Naive thymus-derived CD8-positive, alpha-beta T cell (primary cell): ENCODE data around the gene CARD6. TPM values are rescaled to one million over a fixed set of nuclear protein-coding genes. Genes with fewer than 3 reads are reported as not detected.
"Not testable (repeated sequence)": the region's sequence is repeated elsewhere in the genome, so short reads cannot be mapped to it uniquely, and the experiment has no call there.

Experiments used
- ATAC-seq, 2 donors: fragments of 150-1000 bp; cut with Tn5 transposase in 1 of 2; sonication (Bioruptor Pico), chemical (Tn5 transposase) in 1 of 2; 1 replicate in 1 of 2; 2 replicates in 1 of 2; pipeline ENCODE4 v1.10.0; 2021; ENCODE audit warnings: mild to moderate bottlenecking in 2 of 2, moderate library complexity in 2 of 2
- POLR2A ChIA-PET: fragments of 350-600 bp; sonication (Branson Sonifier 250); formaldehyde crosslinking; loops from one replicate; lab custom pipeline; 2021; ENCODE audit warnings: antibody characterized with exemption; lab: Charles Lee
- DNase-seq, 10 donors: peaks; one replicate each; pipeline versions ENCODE4 v3.0.0 to v3.0.0-alpha.2; 2020 to 2022
- H3K27ac Mint-ChIP-seq, 10 donors: one replicate each; pipeline ENCODE4 v1.8.0; 2020 to 2022; ENCODE audit warnings: mild to moderate bottlenecking in 10 of 10, mixed read lengths in 10 of 10, moderate library complexity in 4 of 10, inconsistent platforms in 1 of 10
- H3K27me3 Mint-ChIP-seq, 5 donors: one replicate each; pipeline ENCODE4 v1.8.0; 2021 to 2022; ENCODE audit warnings: mixed read lengths in 5 of 5
- H3K36me3 Mint-ChIP-seq, 3 donors: one replicate each; pipeline ENCODE4 v1.8.0; 2020 to 2022; ENCODE audit warnings: mixed read lengths in 3 of 3, mild to moderate bottlenecking in 2 of 3, inconsistent platforms in 1 of 3
- H3K4me1 Mint-ChIP-seq, 4 donors: one replicate each; pipeline ENCODE4 v1.8.0; 2021 to 2022; ENCODE audit warnings: mixed read lengths in 4 of 4
- H3K4me3 Mint-ChIP-seq, 10 donors: one replicate each; pipeline ENCODE4 v1.8.0; 2020 to 2022; ENCODE audit warnings: mild to moderate bottlenecking in 10 of 10, mixed read lengths in 10 of 10, moderate library complexity in 6 of 10, inconsistent platforms in 1 of 10
- H3K9me3 Mint-ChIP-seq, 9 donors: one replicate each; pipeline ENCODE4 v1.8.0; 2020 to 2022; ENCODE audit warnings: mixed read lengths in 9 of 9, mild to moderate bottlenecking in 3 of 9, inconsistent platforms in 1 of 9, moderate library complexity in 1 of 9
- polyA plus RNA-seq, 3 donors: library from polyadenylated mRNA; unstranded; fragments of 300-500 nt; fragmentation: Illumina TruSeq; gene quantifications; one replicate each; pipeline ENCODE4 v1.2.3, GENCODE V29; 2021
- total RNA-seq, 8 experiments: library from RNA in 2 of 8; stranded (reverse) in 2 of 8; gene quantifications; one replicate each; pipeline ENCODE4 v1.2.3 and lab custom pipeline; 2021 to 2026

The CARD6 gene
- total and polyA plus RNA-seq, 5 experiments from 2014 or later = 0.12 to 1.8 (median 1.1) TPM

- DNase-seq = no peak
- Mint-ChIP-seq H3K27ac (peak overlapping the region in 1 of 10 donors; percentile 66), H3K36me3 (no peaks in the 10 kb centered on the region), H3K4me1 (peaks cover 1 to 18% (median 9%) of the 10 kb centered on the region in 4 donors), H3K9me3 (no peaks in the 10 kb centered on the region), H3K4me3 (peak overlapping the region in 2 of 10 donors; percentile 1 to 3), H3K27me3 (peaks cover 0 to 2% (median 0%) of the 10 kb centered on the region in 5 donors)
- POLR2A ChIA-PET = no interaction called here
- no peak for ATAC-seq
Measured at GRCh38 chr5:40801771-40802562, 39.2 kb upstream of the CARD6 start.

- H3K4me3 Mint-ChIP-seq = no peak overlapping the region
Measured at GRCh38 chr5:40812125-40812524, 29.0 kb upstream of the CARD6 start.

GRCh38 chr5:40813698-40814281, 27.4 kb upstream of the CARD6 start:
- no peak for ATAC-seq
- Mint-ChIP-seq H3K36me3 (peaks cover 0 to under 1% (median 0%) of the 10 kb centered on the region in 3 donors), H3K4me1 (no peaks in the 10 kb centered on the region), H3K4me3 (no peak overlapping the region), H3K27ac (no peak overlapping the region), H3K9me3 (no peaks in the 10 kb centered on the region), H3K27me3 (no peaks in the 10 kb centered on the region)
- no peak for DNase-seq
- POLR2A ChIA-PET = no interaction called here

More at GRCh38 chr5:40812125-40812524, 29.0 kb upstream of the CARD6 start:
- Mint-ChIP-seq H3K9me3 (no peaks in the 10 kb centered on the region), H3K36me3 (no peaks in the 10 kb centered on the region), H3K27me3 (no peaks in the 10 kb centered on the region), H3K4me1 (peaks cover 2 to 9% (median 6%) of the 10 kb centered on the region in 4 donors), H3K27ac (no peak overlapping the region)
- no peak for DNase-seq
- POLR2A ChIA-PET = no interaction called here
- no peak for ATAC-seq

GRCh38 chr5:40823459-40823858, 17.7 kb upstream of the CARD6 start:
- H3K4me3 Mint-ChIP-seq = no peak overlapping the region
- peaks cover under 1 to 13% (median 4%) of the 10 kb centered on the region in 4 donors for H3K4me1 Mint-ChIP-seq
- H3K9me3 Mint-ChIP-seq = no peaks in the 10 kb centered on the region
- H3K27me3 Mint-ChIP-seq = no peaks in the 10 kb centered on the region
- no peak for ATAC-seq
- peaks cover 0 to 27% (median 18%) of the 10 kb centered on the region in 3 donors for H3K36me3 Mint-ChIP-seq
- H3K27ac Mint-ChIP-seq = peak overlapping the region in 3 of 10 donors; percentile 33 to 60 (median 49)
- POLR2A ChIA-PET = no interaction called here
- DNase-seq = no peak

DNA sequence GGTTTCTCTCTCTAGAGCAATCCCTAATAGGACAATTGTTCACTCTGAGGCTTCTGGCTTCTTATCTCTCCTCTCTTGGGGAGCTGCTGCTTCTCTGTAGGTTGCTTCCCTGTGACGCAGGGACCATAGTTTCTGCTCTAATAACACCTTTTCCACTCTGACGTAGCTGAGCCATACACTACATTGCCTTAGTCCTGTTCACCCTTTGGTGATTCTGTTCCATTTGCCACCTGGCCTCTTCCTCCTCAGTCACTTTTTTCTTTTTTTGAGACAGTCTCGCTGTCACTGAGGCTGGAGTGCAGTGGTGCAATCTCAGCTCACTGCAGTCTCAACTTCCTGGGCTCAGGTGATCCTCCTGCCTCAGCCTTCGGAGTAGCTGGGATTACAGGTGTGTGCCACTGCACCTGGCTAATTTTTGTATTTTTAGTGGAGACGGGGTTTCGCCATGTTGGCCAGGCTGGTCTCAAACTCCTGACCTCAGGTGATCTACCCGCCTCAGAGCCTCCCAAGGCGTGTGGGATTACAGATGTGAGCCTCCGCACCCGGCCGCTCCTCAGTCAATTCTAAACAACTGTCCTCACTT, 15.6 kb upstream of the CARD6 start:
- H3K4me3 Mint-ChIP-seq, POLR2A ChIA-PET, H3K9me3 Mint-ChIP-seq, H3K27me3 Mint-ChIP-seq: not testable (repeated sequence)
- Mint-ChIP-seq H3K36me3 (peaks cover 6 to 48% (median 26%) of the 10 kb centered on the region in 3 donors), H3K27ac (peak overlapping the region in 6 of 10 donors; percentile 21 to 83 (median 70)), H3K4me1 (peaks cover 10 to 29% (median 17%) of the 10 kb centered on the region in 4 donors)
- DNase-seq (peak in 1 of 10 donors; percentile 2), ATAC-seq (peak in 1 of 2 donors; percentile 9)

GRCh38 chr5:40826489-40827187, 14.5 kb upstream of the CARD6 start:
- Mint-ChIP-seq H3K4me1 (peaks cover 10 to 36% (median 20%) of the 10 kb centered on the region in 4 donors), H3K36me3 (peaks cover 6 to 59% (median 26%) of the 10 kb centered on the region in 3 donors), H3K4me3 (no peak overlapping the region), H3K27ac (peak overlapping the region in 4 of 10 donors; percentile 29 to 65 (median 48)), H3K9me3 (no peaks in the 10 kb centered on the region), H3K27me3 (no peaks in the 10 kb centered on the region)
- ATAC-seq = no peak
- DNase-seq = no peak
- POLR2A ChIA-PET = no interaction called here

DNA sequence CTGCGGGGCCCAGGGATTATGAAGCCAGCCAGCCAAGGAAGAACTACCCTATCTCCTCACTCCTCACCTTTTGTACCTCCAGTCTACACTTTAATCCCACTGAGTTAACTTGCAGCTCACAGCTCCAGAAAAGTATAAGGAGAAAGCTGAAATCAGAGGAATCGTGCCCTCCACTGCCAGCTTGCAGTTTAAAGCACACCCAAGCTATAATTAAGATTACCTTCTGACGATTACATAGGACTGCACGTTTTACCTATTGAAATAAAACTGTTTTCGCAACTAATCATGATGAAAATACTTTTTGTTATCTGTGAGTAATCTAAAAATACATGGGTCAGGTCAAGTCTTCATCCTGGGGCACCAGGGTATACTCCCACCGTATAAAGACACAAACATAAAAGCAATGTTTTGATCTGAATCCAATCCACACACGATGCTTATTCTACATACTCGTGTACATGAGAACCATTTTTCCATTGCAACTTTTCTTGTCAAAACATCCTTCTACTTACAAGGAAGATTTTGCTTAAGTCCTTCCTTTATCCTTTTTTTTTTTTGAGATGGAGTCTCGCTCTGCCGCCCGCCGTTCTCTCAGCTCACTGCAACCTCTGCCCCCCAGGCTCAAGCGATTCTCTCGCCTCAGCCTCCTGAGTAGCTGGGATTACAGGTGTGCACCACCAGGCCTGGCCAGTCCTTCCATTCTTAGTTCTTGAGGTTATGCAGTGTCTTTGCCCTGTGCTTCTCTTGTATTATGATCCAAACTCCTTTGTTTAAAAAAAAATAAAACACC, 13.8 kb upstream of the CARD6 start:
- Mint-ChIP-seq H3K4me3 (peak overlapping the region in 1 of 10 donors; percentile 21), H3K27ac (peak overlapping the region in 5 of 10 donors; percentile 7 to 71 (median 37)), H3K4me1 (peaks cover 15 to 43% (median 27%) of the 10 kb centered on the region in 4 donors), H3K9me3 (no peaks in the 10 kb centered on the region), H3K27me3 (no peaks in the 10 kb centered on the region), H3K36me3 (peaks cover 6 to 66% (median 32%) of the 10 kb centered on the region in 3 donors)
- no peak for ATAC-seq
- POLR2A ChIA-PET = no interaction called here
- DNase-seq = peak in 1 of 10 donors; percentile 1

- POLR2A ChIA-PET = no interaction called here
- Mint-ChIP-seq H3K4me3 (no peak overlapping the region), H3K4me1 (peaks cover 17 to 50% (median 35%) of the 10 kb centered on the region in 4 donors), H3K36me3 (peaks cover 6 to 74% (median 37%) of the 10 kb centered on the region in 3 donors), H3K27ac (peak overlapping the region in 7 of 10 donors; percentile 6 to 87 (median 46)), H3K9me3 (no peaks in the 10 kb centered on the region), H3K27me3 (no peaks in the 10 kb centered on the region)
- DNase-seq (peak in 1 of 10 donors; percentile 2), ATAC-seq (no peak)
Measured at GRCh38 chr5:40828021-40828631, 13.0 kb upstream of the CARD6 start.

- DNase-seq (no peak), ATAC-seq (no peak)
- Mint-ChIP-seq H3K4me3 (no peak overlapping the region), H3K9me3 (no peaks in the 10 kb centered on the region), H3K36me3 (peaks cover 7 to 82% (median 44%) of the 10 kb centered on the region in 3 donors), H3K4me1 (peaks cover 18 to 59% (median 41%) of the 10 kb centered on the region in 4 donors), H3K27me3 (no peaks in the 10 kb centered on the region), H3K27ac (peak overlapping the region in 9 of 10 donors; percentile 4 to 87 (median 41))
- POLR2A ChIA-PET = interaction anchor here (0.5 kb wide), 1 partner anchor 41 kb away, joined by 3 read pairs; no protein-coding TSS in a partner anchor
Measured at GRCh38 chr5:40828690-40829661, 12.2 kb upstream of the CARD6 start.

DNA sequence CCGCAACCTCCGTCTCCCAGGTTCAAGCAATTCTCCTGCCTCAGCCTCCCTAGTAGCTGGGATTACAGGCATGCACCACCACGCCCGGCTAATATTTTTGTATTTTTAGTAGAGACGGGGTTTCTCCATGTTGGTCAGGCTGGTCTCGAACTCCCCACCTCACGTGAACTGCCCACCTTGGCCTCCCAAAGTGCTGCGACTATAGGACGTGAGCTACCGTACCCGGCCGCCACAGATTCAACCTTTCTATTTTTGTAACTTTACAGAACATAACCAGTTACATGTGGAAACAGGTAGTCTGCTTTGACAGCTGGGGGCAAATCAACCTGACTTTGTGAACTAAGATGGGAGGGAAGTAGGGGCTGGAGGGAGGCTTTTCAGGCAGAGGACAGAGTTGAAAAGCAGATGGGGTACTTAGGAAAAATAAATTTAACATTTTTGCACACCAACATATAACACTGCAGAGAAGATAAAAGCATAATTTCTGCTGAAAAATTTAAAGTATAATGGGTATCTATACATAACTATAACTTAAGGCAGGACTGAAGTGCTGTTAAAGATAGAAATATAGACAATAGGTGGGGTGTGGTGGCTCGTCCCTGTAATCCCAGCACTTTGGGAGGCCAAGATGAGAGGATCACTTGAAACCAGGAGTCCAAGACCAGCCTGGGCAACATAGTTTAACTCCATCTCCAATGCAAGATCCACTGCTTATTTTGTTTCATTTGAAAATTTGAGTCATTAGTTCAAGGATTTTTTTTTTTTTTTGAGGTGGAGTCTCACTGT, 11.2 kb upstream of the CARD6 start:
- peaks cover 10 to 90% (median 51%) of the 10 kb centered on the region in 3 donors for H3K36me3 Mint-ChIP-seq
- H3K4me3 Mint-ChIP-seq = peak overlapping the region in 1 of 10 donors; percentile 16
- ATAC-seq (no peak), DNase-seq (peak in 1 of 10 donors; percentile 8)
- H3K9me3 Mint-ChIP-seq = no peaks in the 10 kb centered on the region
- no peaks in the 10 kb centered on the region for H3K27me3 Mint-ChIP-seq
- POLR2A ChIA-PET = no interaction called here
- H3K4me1 Mint-ChIP-seq = peaks cover 21 to 62% (median 49%) of the 10 kb centered on the region in 4 donors
- H3K27ac Mint-ChIP-seq = peak overlapping the region in 3 of 10 donors; percentile 34 to 66 (median 35)
